ENCODE data around the gene ZC3H11A.

Gene ZC3H11A

DNA sequence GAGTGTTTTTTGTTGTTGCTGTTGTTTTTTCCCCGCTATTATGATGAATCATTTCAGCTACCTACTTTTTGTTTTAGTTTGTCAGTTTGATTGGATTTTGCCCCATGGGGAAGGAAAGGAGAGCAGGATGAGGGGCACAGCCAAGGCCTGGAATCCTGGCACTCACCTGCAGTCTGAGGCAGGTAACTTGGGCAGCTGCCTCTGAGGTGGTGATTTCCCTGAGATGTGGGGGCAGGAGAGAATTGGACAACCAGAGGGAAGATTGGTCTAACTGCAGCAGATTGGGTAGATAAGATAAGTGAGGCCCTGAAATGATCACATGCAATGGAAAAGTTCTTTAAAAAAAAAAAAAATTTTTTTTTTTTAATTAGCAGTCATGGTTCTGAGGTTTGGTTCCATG is 31.9 kb upstream of the ZC3H11A start:
- TF ChIP-seq, protein P1, sequence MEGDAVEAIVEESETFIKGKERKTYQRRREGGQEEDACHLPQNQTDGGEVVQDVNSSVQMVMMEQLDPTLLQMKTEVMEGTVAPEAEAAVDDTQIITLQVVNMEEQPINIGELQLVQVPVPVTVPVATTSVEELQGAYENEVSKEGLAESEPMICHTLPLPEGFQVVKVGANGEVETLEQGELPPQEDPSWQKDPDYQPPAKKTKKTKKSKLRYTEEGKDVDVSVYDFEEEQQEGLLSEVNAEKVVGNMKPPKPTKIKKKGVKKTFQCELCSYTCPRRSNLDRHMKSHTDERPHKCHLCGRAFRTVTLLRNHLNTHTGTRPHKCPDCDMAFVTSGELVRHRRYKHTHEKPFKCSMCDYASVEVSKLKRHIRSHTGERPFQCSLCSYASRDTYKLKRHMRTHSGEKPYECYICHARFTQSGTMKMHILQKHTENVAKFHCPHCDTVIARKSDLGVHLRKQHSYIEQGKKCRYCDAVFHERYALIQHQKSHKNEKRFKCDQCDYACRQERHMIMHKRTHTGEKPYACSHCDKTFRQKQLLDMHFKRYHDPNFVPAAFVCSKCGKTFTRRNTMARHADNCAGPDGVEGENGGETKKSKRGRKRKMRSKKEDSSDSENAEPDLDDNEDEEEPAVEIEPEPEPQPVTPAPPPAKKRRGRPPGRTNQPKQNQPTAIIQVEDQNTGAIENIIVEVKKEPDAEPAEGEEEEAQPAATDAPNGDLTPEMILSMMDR (IDR thresholded peaks at IDR 0.05; ENCODE audit: low read depth, low read length) = no peak
- H3K4me3 ChIP-seq (ENCODE audit: low read depth, low read length) = no peak overlapping the region

DNA sequence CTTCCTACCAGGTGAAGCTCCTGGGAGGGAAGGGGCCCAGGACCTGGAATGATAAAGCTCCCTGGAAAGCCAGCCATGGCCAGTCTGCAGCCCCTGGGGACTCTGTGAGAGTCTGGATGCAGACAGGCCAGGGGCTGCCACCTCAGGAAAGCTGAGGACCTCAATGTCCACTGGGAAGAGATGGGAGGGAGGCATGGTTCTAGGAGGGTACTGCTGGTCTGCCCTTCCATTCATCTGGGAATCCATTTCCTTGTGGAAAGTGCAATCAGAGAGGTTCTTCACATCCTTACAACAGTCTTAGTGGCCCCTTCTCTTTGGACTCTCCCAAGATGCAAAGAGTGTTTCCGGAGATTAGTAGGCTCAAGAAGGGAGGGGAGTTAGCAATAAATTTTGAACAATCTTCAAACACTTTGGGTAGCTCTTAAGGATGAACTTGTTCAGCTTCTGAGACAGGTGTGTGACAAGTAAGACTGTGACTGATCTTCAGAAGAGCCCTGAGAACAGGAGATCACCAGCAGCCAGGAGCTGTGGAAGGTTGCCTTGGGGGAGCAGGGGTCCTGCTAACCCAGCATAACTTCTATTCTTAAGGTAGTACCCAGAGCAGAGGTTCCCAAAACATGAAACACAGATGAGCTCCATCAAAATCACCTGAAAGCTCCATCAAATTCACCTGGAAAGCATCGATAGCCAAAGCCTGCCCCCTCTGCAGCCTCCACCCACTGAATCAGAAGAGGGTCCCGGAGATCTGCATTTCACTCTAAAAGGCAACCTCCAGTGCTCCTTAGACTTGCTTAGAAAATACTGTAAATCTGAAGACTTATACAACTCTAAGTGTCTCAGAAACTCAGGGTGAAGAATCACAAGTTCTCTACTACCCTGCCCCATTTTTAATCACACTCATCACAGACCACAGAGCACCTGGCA is 31.1 kb upstream of the ZC3H11A start:
- TF ChIP-seq, protein P1 (IDR thresholded peaks at IDR 0.05; ENCODE audit: low read depth, low read length) = no peak
- no peak overlapping the region for H3K4me3 ChIP-seq (ENCODE audit: low read depth, low read length)

DNA sequence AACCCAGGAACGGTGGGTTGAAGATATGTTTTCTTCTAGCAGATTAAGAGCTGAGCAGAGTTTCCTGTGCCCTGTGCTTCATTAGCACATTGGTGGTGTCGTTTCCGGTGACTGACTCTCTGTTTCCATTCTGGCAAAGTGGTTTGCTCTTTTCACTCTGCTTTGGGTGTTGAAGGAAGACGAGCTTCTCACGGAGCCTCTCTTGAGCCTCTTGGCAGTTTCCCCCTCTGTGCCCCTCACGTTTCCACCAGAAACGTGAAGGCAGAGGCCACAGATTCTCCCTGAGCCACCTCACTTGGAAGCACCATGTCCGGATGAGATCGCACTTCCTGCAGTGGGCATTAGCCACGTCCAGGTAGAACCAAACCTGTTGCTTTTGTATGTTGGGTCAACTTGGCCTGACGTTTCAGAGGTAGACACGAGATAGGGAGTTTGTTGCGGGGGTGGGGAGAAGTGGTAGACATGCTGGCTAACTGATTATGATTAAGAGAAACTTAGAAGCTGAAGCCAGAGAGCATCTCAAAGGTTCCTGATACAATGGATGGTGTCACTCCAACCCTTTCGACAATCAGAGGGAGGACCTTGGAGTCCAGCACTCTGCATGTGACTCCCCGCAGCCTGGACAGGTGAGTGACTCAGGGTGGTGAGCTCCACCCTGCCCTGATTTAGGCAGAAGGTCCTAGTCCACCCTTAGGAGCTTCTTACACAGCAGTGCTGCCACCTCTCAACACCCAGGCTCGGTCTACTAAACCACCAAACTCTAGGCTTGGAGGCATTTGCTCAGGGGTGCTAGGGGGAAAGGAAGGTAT is 30.2 kb upstream of the ZC3H11A start, which contains the start of gene LAX1:
Gene LAX1, plus strand, starts transcription at position 155 of the 809 bp plus-strand sequence. Its CDS starts 383 bp downstream, at position 538.
- H3K4me3 ChIP-seq (ENCODE audit: low read depth, low read length) = no peak within 1 kb of the TSS
- TF ChIP-seq, protein P1 (IDR thresholded peaks at IDR 0.05; ENCODE audit: low read depth, low read length) = no peak

DNA sequence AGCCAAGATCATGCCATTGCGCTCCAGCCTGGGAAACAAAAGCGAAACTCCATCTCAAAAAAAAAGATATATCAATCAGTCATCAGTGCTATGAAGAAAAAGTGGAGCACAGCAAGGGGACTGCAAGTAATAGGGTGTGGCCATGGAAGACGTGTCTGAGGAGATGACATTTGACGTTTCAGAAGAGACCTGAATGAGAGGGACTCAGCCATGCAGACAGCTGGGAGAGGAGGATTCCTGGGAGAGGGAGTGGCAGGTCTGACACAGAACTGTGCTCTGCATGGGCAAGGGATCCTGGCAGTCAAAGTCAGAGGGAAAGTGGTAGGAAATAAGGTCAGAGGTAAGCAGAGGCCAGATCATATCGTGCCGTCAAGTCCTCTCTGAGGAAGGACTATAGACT is 27.2 kb upstream of the ZC3H11A start:
- no peak overlapping the region for H3K4me3 ChIP-seq (ENCODE audit: low read depth, low read length)
- TF ChIP-seq, protein P1 (IDR thresholded peaks at IDR 0.05; ENCODE audit: low read depth, low read length) = no peak

DNA sequence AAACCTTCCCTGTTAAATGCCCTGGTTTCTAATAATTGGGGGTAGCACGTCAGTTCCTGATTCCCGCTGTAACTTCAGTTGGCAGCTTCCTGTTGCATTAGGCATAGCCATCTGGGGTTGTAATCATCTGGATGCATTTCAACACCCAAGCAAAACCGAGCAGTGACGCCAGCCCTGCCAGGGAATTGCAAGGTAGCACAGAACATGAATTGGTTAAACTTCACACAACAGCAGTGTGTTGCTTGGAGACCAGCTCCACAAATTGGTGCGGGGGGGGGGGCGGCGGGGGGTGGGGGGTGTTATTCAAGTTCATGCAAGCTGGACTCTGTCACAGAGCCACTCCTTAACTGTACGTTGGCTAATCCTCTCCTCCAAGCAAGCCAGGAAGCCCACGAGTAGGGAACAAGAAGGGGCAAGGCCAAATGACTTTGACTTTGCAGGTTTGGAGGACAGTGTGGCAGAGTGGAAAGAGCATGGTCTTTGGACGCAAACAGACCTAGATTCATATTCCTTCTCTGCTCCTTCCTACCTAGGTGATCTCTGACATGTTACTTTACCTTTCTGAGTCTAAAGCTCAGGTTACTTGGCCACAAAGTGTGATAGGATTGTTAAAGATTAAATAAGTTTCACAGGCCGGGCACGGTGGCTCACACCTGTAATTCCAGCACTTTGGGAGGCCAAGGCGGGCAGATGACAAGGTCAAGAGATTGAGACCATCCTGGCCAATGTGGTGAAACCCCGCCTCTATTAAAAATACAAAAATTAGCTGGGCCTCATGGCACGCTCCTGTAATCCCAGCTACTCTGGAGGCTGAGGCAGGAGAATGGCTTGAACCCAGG is 25.7 kb upstream of the ZC3H11A start:
- TF ChIP-seq, protein P1 (IDR thresholded peaks at IDR 0.05; ENCODE audit: low read depth, low read length) = no peak

DNA sequence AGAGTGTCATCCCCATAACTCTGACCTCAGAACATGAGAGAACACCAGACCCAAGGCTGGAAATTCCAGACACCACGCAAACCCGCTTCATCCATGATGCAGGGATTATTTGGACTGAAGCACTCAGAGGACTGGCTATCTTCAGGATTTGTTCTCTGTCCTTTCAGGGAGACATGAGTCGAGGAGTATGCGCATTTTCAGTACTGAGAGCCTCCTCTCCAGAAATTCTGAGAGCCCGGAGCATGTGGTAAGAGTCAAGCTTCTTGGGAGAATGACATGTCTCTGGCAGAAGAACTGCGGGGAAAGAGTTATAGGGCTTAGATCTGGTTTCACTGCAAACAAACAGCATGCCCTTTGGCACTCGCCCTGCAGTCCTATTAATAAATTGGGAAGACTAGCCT is 23.5 kb upstream of the ZC3H11A start:
- H3K4me3 ChIP-seq (ENCODE audit: low read depth, low read length) = no peak overlapping the region
- TF ChIP-seq, protein P1 (IDR thresholded peaks at IDR 0.05; ENCODE audit: low read depth, low read length) = no peak

More for the DNA sequence above, 25.7 kb upstream of the ZC3H11A start:
- no peak overlapping the region for H3K4me3 ChIP-seq (ENCODE audit: low read depth, low read length)
